Endothelial cell of umbilical vein (primary cell): ENCODE data around the gene ADIPOR1. TPM values are rescaled to one million over a fixed set of nuclear protein-coding genes. Genes with fewer than 3 reads are reported as not detected.

Experiments used
- BruUV-seq: library from RNA; stranded (reverse); fragments of 400-500 nt; replicated peaks from 2 replicates; lab custom pipeline; 2021; lab: Mats Ljungman, UMichigan
- CTCF ChIA-PET: fragments of 300-600, 350-600 bp; sonication (Branson Sonifier 250); formaldehyde crosslinking; loops from one replicate; lab custom pipeline; 2021; ENCODE audit warnings: antibody characterized with exemption, inconsistent platforms; lab: Charles Lee
- POLR2A ChIA-PET: fragments of 300-600, 350-600 bp; sonication (Branson Sonifier 250); formaldehyde crosslinking; loops from one replicate; lab custom pipeline; 2021; ENCODE audit warnings: antibody characterized with exemption, inconsistent platforms; lab: Charles Lee
- DNase-seq: peaks from one replicate; pipeline ENCODE4 v3.0.0-alpha.2; 2011; ENCODE audit warnings: low read depth, low spot score
- FAIRE-seq: peaks from 2 replicates; lab custom pipeline; 2011; peaks lifted over from hg19 to GRCh38; lab: Jason Lieb, UNC
- H2AFZ ChIP-seq: 2 replicates; pipeline ENCODE4 v1.6.0; 2012; ENCODE audit warnings: low read depth, low read length, control low read depth, inconsistent platforms
- H3K27ac ChIP-seq: 2 replicates; pipeline ENCODE4 v1.5.1; 2011; ENCODE audit warnings: low read depth, mild to moderate bottlenecking, control low read depth, low read length, moderate library complexity; ENCODE audit not compliant: insufficient read depth
- H3K27me3 ChIP-seq, 2 experiments: 2 replicates each; pipeline versions ENCODE4 v1.6.0 to v1.6.1; 2011; ENCODE audit warnings: low read length in 2 of 2, mixed read lengths in 1 of 2; ENCODE audit not compliant: control insufficient read depth in 2 of 2, insufficient read depth in 2 of 2
- H3K36me3 ChIP-seq, 2 experiments: 2 replicates in 1 of 2; 3 replicates in 1 of 2; pipeline ENCODE4 v1.5.1; 2011; ENCODE audit warnings: low read length in 2 of 2, mild to moderate bottlenecking in 1 of 2, moderate library complexity in 1 of 2; ENCODE audit not compliant: control insufficient read depth in 2 of 2, insufficient read depth in 2 of 2; ENCODE audit errors: extremely low read depth in 1 of 2
- H3K4me1 ChIP-seq: 3 replicates; pipeline ENCODE4 v1.5.1; 2011; ENCODE audit warnings: mild to moderate bottlenecking, low read length; ENCODE audit not compliant: control insufficient read depth, insufficient read depth; ENCODE audit errors: extremely low read depth
- H3K4me2 ChIP-seq: 2 replicates; pipeline ENCODE4 v1.6.1; 2011; ENCODE audit warnings: low read length, control low read depth, mixed read lengths; ENCODE audit not compliant: insufficient read depth
- H3K4me3 ChIP-seq, 3 experiments: fragments of 200-600 bp in 1 of 3; sonication (generic), shearing (Covaris generic) in 1 of 3; replicated peaks in 1 of 3; 2 replicates each; pipeline ENCODE4 v1.5.1; 2011 to 2016; ENCODE audit warnings: control low read depth in 3 of 3, low read length in 3 of 3, mild to moderate bottlenecking in 2 of 3, inconsistent platforms in 1 of 3, low read depth in 1 of 3, moderate library complexity in 1 of 3; ENCODE audit not compliant: insufficient read depth in 1 of 3
- H3K79me2 ChIP-seq: 2 replicates; pipeline ENCODE4 v1.6.0; 2012; ENCODE audit warnings: low read length, inconsistent platforms; ENCODE audit not compliant: control insufficient read depth, insufficient read depth
- H3K9ac ChIP-seq: replicated peaks from 2 replicates; pipeline ENCODE3; 2011; ENCODE audit warnings: low read length, control low read depth; ENCODE audit not compliant: insufficient read depth; ENCODE audit errors: extremely low read depth
- H3K9me1 ChIP-seq: replicated peaks from 3 replicates; pipeline ENCODE4 v1.6.0; 2011; ENCODE audit warnings: mild to moderate bottlenecking, low read length; ENCODE audit not compliant: control insufficient read depth, insufficient read depth; ENCODE audit errors: extremely low read depth
- H3K9me3 ChIP-seq: replicated peaks from 2 replicates; pipeline ENCODE4 v1.5.1; 2012; ENCODE audit warnings: low read length, inconsistent platforms; ENCODE audit not compliant: control insufficient read depth, insufficient read depth
- H4K20me1 ChIP-seq: replicated peaks from 2 replicates; pipeline ENCODE3; 2011; ENCODE audit warnings: mild to moderate bottlenecking, low read length; ENCODE audit not compliant: control insufficient read depth, insufficient read depth; ENCODE audit errors: extremely low read depth
- CTCF ChIP-seq, 2 donors: IDR thresholded peaks; 1 replicate in 1 of 2; 2 replicates in 1 of 2; pipeline ENCODE4 v1.5.1; 2011; ENCODE audit warnings: low read length in 2 of 2, mild to moderate bottlenecking in 2 of 2, moderate library complexity in 2 of 2, control low read depth in 1 of 2, inconsistent platforms in 1 of 2, low read depth in 1 of 2; ENCODE audit not compliant: insufficient read depth in 1 of 2; ENCODE audit errors: extremely low read depth in 1 of 2
- EZH2 ChIP-seq: IDR thresholded peaks from 2 replicates; pipeline ENCODE4 v1.6.1; 2012; ENCODE audit warnings: borderline replicate concordance, low read depth, mild to moderate bottlenecking, moderate library complexity, low read length, inconsistent platforms; ENCODE audit not compliant: severe bottlenecking
- FOS ChIP-seq: IDR thresholded peaks from 2 replicates; pipeline ENCODE4 v1.6.1; 2011; ENCODE audit warnings: mild to moderate bottlenecking, low read length, moderate library complexity, borderline replicate concordance; ENCODE audit not compliant: insufficient read depth
- GATA2 ChIP-seq: IDR thresholded peaks from 2 replicates; pipeline ENCODE4 v1.7.0; 2011; ENCODE audit warnings: low read depth, mild to moderate bottlenecking, moderate library complexity, mixed read lengths, low read length; ENCODE audit not compliant: insufficient read length, insufficient read depth
- JUN ChIP-seq: IDR thresholded peaks from 2 replicates; pipeline ENCODE4 v1.6.1; 2011; ENCODE audit warnings: borderline replicate concordance, low read depth; ENCODE audit not compliant: insufficient read length, insufficient read depth
- MAX ChIP-seq: IDR thresholded peaks from 2 replicates; pipeline ENCODE4 v1.6.1; 2011; ENCODE audit not compliant: insufficient read depth, insufficient read length
- MYC ChIP-seq: IDR thresholded peaks from one replicate; pipeline ENCODE4 v1.6.1; 2011; ENCODE audit warnings: mild to moderate bottlenecking, low read depth, low read length
- POLR2A ChIP-seq: IDR thresholded peaks from 2 replicates; pipeline ENCODE4 v1.6.1; 2012; ENCODE audit warnings: low read depth, mild to moderate bottlenecking, control low read depth, low read length
- POLR2AphosphoS5 ChIP-seq: IDR thresholded peaks from 2 replicates; pipeline ENCODE4 v1.6.1; 2012; ENCODE audit warnings: low read depth, mild to moderate bottlenecking, control low read depth, low read length, moderate library complexity; ENCODE audit not compliant: insufficient read depth
- dilution Hi-C: fragments of 300-500 bp; cut with MboI; formaldehyde crosslinking; loops from one replicate; pipeline ENCODE4 v1.15.0; 2019; ENCODE audit warnings: low sequenced_read_pairs; ENCODE audit not compliant: extremely low pct_ligation_motif_present
- intact Hi-C: fragments of 100-400 bp; cut with micrococcal nuclease; formaldehyde crosslinking; loops from one replicate; pipeline ENCODE4 v1.10.0; 2022
- polyA plus RNA-seq, 4 experiments: library from polyadenylated mRNA; depleted of rRNA in 3 of 4; stranded (reverse) in 3 of 4; unstranded in 1 of 4; fragments of >200 nt; gene quantifications; 2 replicates each; pipeline versions ENCODE4 v1.2.1 to v1.2.3, GENCODE V29; 2011 to 2012; ENCODE audit warnings: missing spikeins in 1 of 4
- total RNA-seq: library from RNA; stranded (reverse); gene quantifications from 2 replicates; pipeline ENCODE4 v1.2.3, GENCODE V29; 2021

ADIPOR1 gene
- total and polyA plus RNA-seq, 2 donors (not counting 3 experiments of a cell fraction or from before 2014, with no cell fraction given) = 67.2 to 135 TPM

- no peaks in the 10 kb centered on the region for H3K9me3 ChIP-seq
- peaks cover 0 to 8% of the 10 kb centered on the region in 2 experiments for H3K36me3 ChIP-seq
- H3K9ac ChIP-seq = peak overlapping the region; percentile 6
- H3K4me3 ChIP-seq = peak overlapping the region; percentile 49 to 99 (median 79)
- peaks cover 3% of the 10 kb centered on the region for H4K20me1 ChIP-seq
- ChIA-PET POLR2A (no interaction called here), CTCF (interaction anchor here (0.8 to 0.9 kb wide), 2 partner anchors 9 to 12 kb away, joined by 3 to 4 read pairs; no protein-coding TSS in a partner anchor)
- H3K27me3 ChIP-seq = no peaks in the 10 kb centered on the region
- no peak for TF ChIP-seq POLR2AphosphoS5
- TF ChIP-seq POLR2A = no peak
- no peak for TF ChIP-seq FOS
- TF ChIP-seq JUN = no peak
- TF ChIP-seq CTCF (IDR thresholded peaks at IDR 0.05; ENCODE audit: extremely low read depth in 1 of 2, insufficient read depth in 1 of 2, low read depth in 1 of 2, low read length in 2 of 2) = no peak
- no peak for TF ChIP-seq MAX
- TF ChIP-seq MYC = no peak
- no peak for TF ChIP-seq EZH2
- TF ChIP-seq GATA2 = no peak
- H3K4me2 ChIP-seq = peak overlapping the region; percentile 79
- H2AFZ ChIP-seq = peak overlapping the region; percentile 98
- BruUV-seq = no TSS peak
- no peak overlapping the region for H3K27ac ChIP-seq
- H3K9me1 ChIP-seq = no peaks in the 10 kb centered on the region
- FAIRE-seq = no peak
- dilution Hi-C loops = no loop called here
- DNase-seq = no peak
- peaks cover 15% of the 10 kb centered on the region for H3K4me1 ChIP-seq
- H3K79me2 ChIP-seq = peaks cover 40% of the 10 kb centered on the region
- intact Hi-C loops = loop anchor here (1.0 to 2.0 kb wide), 3 partner anchors 8 to 70 kb away; partner anchors contain the start of genes KLHL12 and RABIF
Observed at GRCh38 chr1:202958544-202959275, 598 bp upstream of the ADIPOR1 start.
